Left forelimb (tissue), 1 donor: ENCODE results near the gene CREBBP.
A peak's percentile ranks its signal among the peaks of the same experiment; 100 is the strongest.
"Not testable (repeated sequence)": the region's sequence is repeated elsewhere in the genome, so short reads cannot be mapped to it uniquely, and the experiment has no call there.

Experiments used
- DNase-seq: peaks from one replicate; pipeline ENCODE4 v3.0.0-alpha.2; 2018; ENCODE audit warnings: low spot score

Gene CREBBP

DNA sequence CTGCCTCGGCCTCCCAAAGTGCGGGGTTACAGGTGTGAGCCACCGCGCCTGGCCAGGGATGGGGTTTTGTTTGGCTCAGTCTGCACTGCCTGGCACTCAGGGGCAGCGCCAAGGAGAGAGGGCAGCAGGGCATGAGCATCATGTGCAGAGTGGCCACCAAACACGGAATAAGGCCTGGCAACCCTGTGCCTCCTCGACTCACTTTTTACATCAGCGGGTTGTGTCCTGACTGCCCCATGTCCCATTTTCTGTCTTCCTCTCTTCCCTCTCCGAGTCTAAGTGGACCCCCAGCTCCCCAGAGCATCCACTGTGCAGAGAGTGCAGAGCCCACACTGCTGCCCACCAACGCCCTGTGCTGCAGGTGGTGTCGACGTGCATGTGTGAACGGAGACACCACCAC lies 145.0 kb downstream of the CREBBP start:
- no peak for DNase-seq

DNA sequence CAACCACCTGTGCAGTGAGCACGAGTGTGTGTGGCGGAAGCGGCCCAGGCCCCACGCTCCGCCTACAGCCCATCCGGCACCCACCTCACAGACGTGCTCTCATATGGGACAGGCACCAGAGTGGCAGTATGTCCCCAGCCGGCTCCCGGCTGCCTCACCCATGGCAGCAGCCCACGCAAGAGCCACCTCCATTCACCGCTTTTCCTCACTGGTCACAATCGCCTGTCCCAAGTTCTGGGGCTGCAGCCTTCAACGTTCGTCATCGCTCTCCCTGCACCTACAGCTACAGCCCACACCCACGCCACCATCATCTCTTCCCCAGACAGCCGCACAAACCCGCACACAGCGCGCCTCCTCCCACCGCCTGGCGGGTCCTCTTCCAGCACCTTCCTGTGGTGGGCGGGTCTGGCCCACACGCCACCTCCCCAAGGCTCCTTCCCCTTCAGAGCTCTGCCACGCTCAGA lies 145.7 kb downstream of the CREBBP start:
- no peak for DNase-seq

DNA sequence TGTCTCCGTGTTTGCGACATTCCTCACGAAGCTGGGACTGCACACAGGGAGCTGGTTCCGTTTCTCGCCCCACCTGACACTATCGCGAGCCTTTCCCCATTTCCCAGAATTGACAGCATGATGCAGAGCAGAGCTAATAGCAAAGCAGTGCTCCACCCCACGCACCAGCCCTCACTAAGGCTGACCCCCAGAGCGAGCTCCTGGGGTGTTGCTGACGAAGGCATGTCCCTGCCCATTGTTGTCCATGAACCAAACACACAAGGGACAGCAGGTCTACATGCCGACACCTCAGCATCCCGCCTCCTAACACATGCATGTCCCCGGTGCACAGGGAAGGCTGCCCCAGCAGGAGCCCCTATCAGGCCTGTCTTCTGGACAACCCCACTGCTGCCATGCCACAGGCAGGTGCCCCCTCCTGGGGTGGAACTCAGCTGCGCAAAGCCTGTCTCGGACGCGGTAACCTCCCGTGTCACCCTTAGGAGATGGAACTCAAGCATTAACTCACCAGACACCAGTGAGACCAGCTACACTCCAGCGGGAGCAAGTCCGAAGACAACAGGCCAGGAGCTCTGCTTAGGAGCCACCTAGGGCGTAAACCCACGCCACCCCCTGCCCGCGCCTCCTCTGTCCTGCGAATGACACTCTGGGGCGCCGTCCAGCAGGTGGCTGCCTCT lies 146.3 kb downstream of the CREBBP start:
- no peak for DNase-seq

DNA sequence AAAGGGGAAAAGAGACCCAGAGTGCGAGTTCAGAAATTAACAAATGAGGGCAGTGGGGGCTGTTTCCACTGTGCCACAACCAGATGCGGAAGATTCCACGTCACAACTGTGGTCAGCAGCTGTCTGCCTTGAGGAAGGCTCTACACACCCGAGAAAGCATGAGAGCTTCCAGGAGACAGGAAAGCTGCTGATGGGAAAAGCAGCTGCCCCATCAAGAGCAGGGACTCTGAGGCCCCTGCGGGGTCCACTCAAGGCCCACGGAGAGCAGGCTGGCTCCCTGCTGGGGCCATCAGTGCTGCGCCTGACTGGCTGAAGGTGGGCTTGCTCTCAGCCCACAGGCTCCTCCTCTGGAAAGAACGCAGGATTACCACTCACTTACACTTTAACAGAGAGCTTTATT lies 148.3 kb downstream of the CREBBP start:
- no peak for DNase-seq

DNA sequence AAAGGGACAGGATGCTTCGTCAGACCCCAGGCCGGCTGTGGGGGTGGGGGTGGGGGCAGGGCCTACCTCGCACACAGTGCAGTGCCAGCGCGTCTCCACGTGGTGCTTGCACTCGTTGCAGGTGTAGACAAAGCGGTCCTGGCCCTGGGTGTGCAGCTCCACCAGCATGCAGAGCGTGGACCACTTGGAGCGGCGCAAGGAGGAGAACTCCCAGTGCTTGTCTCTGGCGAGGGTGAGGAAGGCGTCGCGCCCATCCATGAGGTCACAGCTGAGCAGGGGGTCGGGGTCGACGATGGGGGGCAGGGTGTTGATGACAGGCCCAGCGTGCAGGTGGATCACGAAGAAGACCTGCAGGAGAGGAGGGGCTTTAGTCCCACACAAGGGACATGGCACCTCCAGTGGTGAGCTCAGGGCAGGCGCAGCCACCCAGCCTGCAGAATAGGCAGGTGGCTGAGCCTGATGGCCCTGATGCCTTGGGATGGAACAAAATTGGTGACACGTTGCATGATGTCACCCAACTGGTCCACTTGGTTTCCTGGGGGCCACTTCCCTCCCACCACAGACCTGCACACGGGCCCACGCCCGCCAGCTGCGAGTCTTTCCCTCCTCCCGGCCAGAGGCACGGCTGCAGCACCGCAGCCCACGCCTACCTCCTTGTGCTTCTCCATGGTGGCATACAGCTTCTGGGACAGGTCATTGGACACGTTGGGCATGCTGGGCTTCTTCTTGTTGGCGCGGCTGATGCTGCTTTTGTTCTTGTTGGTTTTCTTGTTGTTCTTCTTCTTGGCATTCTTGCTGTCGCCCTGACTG lies 149.2 kb downstream of the CREBBP start:
- no peak for DNase-seq

DNA sequence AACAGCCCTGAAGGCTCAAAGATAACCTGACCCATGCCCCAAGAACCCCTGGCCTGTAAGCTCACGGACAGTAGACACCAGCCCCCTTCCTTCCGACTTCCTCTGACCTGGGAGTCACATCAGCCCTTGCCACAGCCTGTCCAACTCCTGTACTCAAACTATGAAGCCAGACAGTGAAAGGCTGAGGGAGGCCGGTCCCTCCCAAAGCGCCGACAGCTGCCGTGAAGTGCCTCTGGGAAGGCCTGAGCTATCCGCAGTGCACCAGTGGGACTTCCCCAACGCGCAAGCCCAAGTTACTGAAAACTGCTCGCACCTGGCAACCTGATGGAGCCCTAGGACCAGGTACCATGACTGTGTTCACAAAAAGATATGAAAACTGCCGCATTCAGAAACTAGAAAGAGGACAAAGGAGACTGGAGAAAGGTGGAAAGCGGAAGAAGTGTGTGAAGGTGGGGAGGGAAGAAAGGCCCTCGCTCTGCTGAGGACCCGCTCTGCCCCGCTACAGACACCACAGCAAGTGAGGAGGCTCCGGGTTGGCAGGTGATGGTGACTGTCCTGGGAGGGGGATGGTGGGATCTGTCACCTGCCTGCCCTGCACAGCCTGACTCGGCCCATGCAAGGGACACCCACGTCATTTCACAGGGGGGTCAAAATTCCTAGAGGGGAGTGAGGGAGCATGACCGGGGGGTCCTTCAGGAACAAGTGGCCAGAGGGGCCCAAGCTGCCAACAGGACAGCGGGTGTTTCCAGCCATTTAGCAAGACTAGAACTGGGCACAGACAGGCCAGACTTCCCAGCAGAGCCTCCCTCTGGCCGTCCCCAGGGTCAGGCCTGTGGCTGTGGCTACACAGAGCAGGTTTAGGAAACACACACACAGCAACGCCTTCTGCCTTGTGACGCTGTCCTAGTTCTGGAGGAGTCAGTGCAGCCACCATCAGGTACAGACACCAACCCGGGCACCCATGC lies 150.1 kb downstream of the CREBBP start:
- no peak for DNase-seq

DNA sequence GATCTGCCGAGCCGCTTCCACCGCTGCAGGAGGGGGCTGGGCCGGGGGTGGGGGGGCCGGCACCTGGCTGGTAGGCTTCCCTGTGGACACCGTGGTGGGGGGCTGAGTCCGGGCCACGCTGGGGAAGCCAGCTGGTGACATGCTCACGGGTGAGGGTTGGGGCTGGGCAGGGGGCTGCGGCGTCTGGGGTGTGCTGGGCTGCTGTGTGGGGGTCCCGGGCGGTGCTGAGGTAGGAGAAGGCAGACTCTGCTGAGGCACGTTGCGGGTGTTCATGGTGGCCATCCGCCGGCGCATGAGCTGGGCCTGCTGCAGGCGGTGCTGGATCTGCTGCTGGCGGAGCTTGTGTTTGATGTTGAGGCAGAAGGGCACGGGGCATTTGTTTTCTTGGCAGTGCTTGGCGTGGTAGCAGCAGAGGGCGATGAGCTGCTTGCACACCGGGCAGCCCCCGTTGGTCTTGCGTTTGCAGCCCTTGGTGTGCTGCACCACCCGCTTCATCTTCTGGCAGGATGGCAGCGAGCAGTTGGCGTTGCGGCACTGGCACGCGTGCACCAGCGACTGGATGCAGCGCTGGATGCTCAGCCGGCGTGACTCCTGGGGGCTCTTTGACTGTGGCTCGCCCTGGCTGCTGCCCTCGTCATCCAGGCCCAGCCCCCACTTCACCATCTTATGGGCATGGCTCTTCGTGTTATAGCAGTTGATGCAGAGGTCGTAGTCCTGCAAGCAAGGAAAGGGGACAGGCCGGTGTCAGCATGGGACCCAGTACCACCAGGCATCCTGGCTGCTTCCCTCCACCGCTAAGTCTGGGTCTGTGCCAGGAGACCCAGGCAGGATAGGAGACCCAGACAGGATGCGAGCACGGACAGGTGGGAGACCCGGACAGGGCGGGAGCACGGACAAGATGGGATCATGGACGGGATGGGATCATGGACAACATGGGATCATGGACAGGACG lies 151.1 kb downstream of the CREBBP start:
- no peak for DNase-seq

DNA sequence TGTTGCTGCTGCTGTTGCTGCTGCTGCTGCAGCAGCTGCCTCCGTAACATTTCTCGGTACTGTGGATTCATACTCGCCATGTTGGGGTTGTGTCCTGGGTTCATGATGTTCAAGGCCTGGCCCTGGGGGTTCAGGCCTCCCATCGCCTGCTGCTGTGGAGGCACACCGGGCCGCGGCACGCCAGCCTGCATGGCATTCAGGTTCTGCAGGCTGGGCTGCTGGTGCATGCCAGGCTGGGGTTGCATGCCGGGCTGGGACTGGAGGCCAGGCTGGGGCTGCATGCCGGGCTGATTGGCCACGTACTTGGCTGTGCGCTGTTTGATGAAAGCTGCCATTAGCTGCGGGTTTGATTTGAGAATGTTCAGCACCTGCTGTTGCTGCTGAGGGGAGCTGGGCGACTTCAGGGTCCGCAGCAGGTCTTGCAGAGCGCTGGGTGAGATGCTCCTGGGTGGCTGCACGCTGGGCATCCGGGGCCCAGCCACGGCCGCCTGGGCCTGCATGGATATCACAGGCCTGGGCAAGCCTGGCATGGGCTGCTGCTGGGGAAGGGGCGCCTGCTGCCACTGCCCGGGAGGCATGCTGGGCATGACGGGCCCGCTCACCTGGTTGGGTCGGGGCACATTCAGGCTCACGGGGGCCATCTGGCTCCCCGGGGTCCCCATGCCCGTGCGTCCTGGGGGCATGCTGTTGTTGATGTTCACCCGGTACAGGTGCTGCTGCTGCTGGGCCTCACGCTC lies 151.9 kb downstream of the CREBBP start:
- DNase-seq = no peak

DNA sequence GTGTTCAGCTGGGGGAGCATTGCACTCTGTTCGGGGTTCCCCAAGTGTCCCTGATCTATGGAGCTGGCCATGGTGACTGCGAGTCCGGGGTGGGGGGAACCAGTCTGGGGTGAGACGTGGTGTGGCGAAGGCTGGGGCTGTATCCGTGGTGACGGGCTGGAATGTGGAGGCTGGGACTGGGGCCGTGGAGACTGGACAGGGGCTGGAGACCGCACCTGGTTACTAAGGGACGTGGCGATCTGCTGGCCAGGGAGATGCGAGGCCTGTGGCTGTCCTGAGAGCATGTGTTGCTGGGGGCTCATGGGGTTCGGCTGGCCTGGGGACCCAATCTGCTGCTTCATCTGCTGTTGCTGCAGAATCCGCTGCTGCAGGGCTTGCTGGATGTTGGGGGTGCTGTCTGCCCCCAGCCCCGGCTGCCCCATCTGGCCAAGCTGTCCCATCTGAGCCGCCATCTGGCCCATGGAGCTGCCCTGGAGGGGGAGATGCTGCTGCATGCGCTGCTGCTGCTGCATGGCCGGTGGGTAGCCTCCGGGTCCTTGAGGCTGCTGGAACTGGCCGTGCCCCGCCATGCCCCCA lies 152.6 kb downstream of the CREBBP start:
- DNase-seq = no peak

DNA sequence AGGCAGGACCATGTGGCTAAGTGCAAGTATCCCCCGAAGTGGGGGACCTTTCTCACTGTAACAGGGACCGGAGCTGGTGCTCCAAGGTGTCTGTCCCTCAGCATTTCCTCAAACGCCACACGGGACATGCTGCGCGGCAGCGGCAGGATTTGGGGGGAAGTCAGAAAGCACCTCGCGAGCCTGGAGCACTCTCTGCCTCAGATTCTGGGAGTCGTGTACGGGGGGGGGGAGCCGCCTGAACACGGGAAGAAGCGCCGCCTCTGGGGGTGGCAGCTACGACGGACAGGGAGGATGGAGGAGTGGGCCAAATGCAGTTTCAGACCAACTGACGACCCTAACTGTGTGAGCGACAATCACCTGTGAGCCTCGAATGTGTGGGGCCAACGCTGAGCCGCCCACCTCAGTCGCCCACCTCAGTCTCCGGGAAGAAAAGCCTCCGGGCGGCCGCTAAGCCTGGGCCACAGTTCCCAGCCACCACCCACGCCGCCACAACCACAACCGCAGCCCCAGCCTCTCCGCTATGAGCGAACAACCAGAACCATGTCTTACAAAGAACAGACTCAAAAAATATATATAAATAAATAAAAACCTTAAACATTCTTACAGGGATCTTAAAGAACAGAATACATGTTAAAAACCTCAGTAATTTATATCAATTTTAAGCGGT lies 154.4 kb downstream of the CREBBP start:
- DNase-seq = no peak

DNA sequence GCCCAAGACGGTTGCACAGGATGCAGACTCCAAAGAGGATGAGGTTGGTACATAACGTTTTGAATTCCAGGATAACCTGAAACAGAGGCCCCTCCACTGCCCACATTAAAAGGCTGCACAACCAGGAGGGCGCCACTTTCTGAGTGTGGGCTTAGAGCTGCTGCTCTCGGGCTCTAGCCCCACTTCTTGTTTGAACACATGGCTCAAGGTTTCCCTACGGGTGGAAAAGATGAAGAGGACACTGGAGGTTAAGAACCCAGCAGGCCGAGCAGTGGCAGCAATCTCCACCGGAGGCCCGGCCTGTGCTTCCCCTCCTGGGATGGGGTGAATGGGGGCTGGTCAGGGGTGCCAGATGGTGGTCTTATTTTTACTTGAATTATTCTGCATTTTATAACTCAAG lies 155.2 kb downstream of the CREBBP start:
- DNase-seq = no peak

DNA sequence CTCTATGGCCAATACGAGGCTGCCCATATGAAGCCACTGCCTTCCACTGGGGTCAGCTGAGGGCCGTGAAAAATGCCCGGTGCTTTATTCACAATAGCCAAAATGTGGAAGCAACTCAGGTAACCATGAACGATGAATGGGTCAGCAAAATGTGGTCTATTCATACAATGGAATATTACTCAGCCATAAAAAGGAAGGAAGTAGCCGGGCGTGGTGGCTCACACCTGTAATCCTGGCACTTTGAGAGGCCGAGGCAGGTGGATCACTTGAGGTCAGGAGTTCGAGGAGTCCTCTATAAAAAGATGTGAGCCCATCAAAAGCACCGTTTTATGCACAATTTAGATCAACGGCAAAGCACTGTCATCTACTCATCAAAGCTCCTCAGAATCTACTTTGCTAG lies 158.0 kb downstream of the CREBBP start:
- no peak for DNase-seq

DNA sequence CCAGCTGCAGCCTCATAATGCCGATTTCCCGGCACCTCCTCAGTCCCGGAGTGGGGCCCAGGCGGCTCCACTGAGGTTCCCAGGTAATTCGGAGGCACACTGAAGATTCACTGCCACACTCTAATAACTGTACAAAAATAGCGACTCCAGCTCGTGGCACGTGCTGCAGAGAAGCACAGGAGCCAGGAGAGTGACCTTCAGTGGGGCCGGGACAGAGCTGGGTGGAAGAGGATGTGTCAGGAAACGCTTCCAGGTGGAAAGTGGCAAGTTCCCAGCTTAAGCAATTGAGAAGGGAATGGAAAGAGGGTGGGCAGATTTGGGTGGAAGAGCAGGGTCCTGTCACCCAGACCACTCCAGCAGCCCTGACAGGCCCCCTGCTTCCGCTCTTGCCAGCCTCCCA lies 160.1 kb downstream of the CREBBP start:
- no peak for DNase-seq

DNA sequence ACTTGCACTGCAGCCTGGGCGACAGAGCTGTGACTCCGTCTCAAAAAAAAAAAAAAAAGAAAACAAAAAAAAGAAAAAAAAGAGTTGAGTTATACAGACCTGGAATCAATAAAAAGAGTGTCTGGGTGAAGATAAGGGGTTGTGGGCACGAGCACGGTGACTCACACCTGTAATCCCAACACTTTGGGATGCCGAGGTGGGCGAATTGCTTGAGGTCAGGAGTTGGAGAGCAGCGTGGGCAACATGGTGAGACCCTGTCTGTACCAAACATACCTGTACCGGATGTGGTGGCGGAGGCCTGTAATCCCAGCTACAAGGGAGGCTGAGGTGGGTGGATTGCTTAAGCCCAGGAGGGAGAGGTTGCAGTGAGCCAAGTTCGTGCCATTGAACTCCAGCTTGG lies 161.9 kb downstream of the CREBBP start:
- no peak for DNase-seq

DNA sequence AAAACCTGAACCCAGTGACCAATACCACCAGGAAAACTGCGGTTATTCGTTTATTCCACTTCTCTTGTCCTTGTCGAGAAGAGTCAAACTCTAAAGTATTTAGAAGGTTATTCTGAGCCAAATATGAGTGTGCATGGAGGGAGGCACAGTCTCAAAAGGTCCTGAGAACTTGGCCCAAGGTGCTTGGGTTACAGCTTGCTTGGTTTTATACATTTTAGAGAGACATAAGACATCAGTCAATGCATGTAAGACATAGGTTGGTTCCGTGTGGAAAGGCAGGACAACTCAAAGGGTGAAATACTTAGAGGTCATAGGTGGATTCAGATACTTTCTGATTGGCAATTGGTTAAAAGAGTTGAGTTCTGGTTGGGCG lies 162.5 kb downstream of the CREBBP start:
- DNase-seq = no peak

DNA sequence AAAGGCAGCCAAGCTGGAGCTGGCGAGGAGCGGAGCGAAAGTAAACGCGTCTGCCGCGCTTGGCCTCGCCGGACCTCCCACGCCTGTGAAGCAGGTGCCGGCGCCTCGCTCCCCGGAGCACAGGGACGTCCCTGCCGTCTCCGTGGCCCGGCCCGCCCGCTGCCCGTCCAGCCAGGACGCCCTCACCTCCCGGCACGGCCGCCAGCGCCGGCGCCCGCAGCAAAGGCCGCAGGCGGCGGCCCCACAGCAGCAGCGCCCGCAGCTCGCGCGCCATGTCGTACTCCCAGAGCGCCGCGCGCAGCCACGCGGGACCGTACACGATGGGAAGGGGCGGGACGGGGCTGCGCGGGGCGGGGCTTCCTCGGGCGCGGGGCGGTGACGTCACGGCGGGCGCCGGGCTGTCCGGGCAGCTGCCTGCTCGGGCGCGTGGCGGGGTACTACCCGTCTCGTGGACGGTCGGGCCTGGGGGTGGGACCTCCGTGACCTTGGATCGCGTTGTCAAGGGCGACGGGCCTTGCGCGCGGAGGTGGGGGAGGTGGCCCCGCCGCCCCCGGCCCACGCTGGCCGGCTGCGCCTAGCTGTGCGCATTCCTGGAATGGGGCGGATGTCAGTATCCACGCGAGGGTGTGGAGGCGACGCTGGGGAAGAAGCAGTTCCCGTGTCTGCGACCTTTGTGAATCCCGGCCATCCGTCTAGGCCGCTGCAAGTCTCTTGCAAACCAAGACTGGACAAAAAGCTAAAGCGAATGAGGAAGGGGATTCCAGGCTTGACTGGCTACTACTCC lies 163.1 kb downstream of the CREBBP start, which contains the start of gene TRAP1:
TSS of gene TRAP1 (minus strand) at position 290 of the 784 bp plus-strand sequence. CDS start at position 274, 16 bp downstream.
- DNase-seq = peak; percentile 94

DNA sequence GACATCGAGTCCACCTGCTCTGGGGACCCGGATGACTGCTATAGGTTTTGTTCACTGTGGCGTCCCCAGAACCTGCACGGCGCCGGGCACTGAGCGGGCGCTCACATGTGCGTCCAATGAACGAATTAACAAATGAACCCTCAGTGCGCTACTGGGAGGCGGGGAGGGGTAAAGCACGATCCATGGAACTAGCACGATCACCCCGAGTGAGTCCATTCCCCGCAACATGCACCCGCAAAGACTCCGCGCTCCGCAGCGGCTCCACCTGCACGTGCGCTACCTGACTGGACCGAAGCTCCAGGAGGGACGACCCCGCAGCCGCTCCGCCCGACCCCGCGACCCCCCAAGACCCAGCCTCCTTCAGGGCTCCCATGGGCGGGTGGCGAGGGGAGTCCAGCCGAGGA lies 163.7 kb downstream of the CREBBP start:
- DNase-seq = no peak

DNA sequence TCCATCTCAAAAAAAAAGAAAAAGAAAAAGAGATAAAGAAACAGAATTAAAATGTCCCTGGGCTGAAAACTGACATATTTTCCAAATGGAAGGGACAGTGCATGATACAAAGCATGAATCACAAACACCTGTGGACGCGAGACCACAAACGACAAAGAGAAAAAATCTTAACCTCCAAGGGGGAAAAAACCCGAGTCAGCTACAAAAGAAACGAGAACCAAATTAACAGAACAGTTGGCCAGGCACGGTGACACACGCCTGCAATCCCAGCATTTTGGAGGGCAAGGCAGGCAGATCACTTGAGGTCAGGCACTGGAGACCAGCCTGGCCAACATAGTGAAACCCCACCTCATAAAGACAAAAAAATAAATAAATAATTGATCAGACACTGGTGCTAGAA lies 165.1 kb downstream of the CREBBP start:
- no peak for DNase-seq

DNA sequence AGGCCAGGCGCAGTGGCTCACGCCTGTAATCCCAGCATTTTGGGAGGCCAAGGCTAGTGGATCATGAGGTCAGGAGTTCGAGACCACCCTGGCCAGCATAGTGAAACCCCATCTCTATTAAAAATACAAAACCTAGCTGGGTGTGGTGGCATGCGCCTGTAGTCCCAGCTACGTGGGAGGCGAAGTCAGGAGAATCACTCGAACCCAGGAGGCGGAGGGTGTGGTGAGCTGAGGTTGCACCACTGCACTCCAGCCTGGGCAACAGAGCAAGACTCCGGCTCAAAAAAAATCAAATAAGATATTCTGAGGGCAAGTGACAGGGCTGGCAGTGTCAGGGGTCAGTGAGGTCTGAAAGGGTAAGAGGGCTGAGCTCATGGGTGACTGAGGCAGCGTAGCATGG lies 166.1 kb downstream of the CREBBP start:
- DNase-seq = not testable (repeated sequence)
